HEK293T (cell line): ENCODE data around the gene GPHN.
"Not testable (repeated sequence)": the region's sequence is repeated elsewhere in the genome, so short reads cannot be mapped to it uniquely, and the experiment has no call there.

Experiments used
- CTCF ChIA-PET: fragments of 350-600 bp; formaldehyde crosslinking; extraction: SDS; loops from one replicate; lab custom pipeline; 2021; ENCODE audit warnings: antibody characterized with exemption, inconsistent platforms; lab: Yijun Ruan, JAX
- POLR2A ChIA-PET: fragments of 350-600 bp; formaldehyde crosslinking; extraction: SDS; loops from one replicate; lab custom pipeline; 2020; ENCODE audit warnings: antibody characterized with exemption, inconsistent platforms; lab: Yijun Ruan, JAX
- DNase-seq: peaks from one replicate; pipeline ENCODE4 v3.0.0; 2012; ENCODE audit warnings: mixed read lengths; ENCODE audit errors: extremely low spot score
- ARNT ChIP-seq: fragments of 450-650 bp; IDR thresholded peaks from 2 replicates; pipeline ENCODE4 v1.6.1; 2017; ENCODE audit warnings: mild to moderate bottlenecking
- BHLHE40 ChIP-seq: fragments of 450-650 bp; IDR thresholded peaks from 2 replicates; pipeline ENCODE4 v1.6.1; 2016; ENCODE audit warnings: mild to moderate bottlenecking, moderate library complexity, borderline replicate concordance
- CTBP1 ChIP-seq: fragments of 450-650 bp; IDR thresholded peaks from 2 replicates; pipeline ENCODE4 v1.6.1; 2016; ENCODE audit warnings: borderline replicate concordance
- ELF4 ChIP-seq: fragments of 450-650 bp; IDR thresholded peaks from 2 replicates; pipeline ENCODE4 v1.6.1; 2017; ENCODE audit warnings: antibody characterized with exemption
- FOXA1 ChIP-seq: fragments of 450-650 bp; IDR thresholded peaks from 2 replicates; pipeline ENCODE4 v1.6.1; 2016; ENCODE audit warnings: mild to moderate bottlenecking
- FOXK2 ChIP-seq: fragments of 450-650 bp; IDR thresholded peaks from 2 replicates; pipeline ENCODE4 v1.6.1; 2016; ENCODE audit warnings: mild to moderate bottlenecking
- FOXM1 ChIP-seq: fragments of 450-650 bp; IDR thresholded peaks from 2 replicates; pipeline ENCODE4 v1.6.1; 2017; ENCODE audit warnings: mild to moderate bottlenecking, borderline replicate concordance
- HDGF ChIP-seq: fragments of 450-650 bp; IDR thresholded peaks from 2 replicates; pipeline ENCODE4 v1.6.1; 2017; ENCODE audit warnings: antibody characterized with exemption, borderline replicate concordance
- L3MBTL2 ChIP-seq: fragments of 450-650 bp; conservative IDR thresholded peaks from 2 replicates; pipeline ENCODE4 v1.6.1; 2016; ENCODE audit warnings: mild to moderate bottlenecking
- LEF1 ChIP-seq: fragments of 450-650 bp; IDR thresholded peaks from 2 replicates; pipeline ENCODE4 v1.6.1; 2017; ENCODE audit warnings: mild to moderate bottlenecking, borderline replicate concordance
- NFRKB ChIP-seq: fragments of 450-650 bp; IDR thresholded peaks from 2 replicates; pipeline ENCODE4 v1.6.1; 2016; ENCODE audit warnings: mild to moderate bottlenecking, moderate library complexity
- SP1 ChIP-seq: fragments of 450-650 bp; IDR thresholded peaks from 2 replicates; pipeline ENCODE4 v1.6.1; 2017
- SUZ12 ChIP-seq: fragments of 450-650 bp; IDR thresholded peaks from 2 replicates; pipeline ENCODE4 v1.6.1; 2016; ENCODE audit warnings: mild to moderate bottlenecking
- TARDBP ChIP-seq: fragments of 450-650 bp; IDR thresholded peaks from 2 replicates; pipeline ENCODE4 v1.6.1; 2016
- ZNF384 ChIP-seq: fragments of 450-650 bp; IDR thresholded peaks from 2 replicates; pipeline ENCODE4 v1.6.1; 2016
- TF ChIP-seq, protein P1 (sequence below): fragments of 450-650 bp; IDR thresholded peaks from 2 replicates; pipeline ENCODE4 v1.6.1; 2016

The GPHN gene

DNA sequence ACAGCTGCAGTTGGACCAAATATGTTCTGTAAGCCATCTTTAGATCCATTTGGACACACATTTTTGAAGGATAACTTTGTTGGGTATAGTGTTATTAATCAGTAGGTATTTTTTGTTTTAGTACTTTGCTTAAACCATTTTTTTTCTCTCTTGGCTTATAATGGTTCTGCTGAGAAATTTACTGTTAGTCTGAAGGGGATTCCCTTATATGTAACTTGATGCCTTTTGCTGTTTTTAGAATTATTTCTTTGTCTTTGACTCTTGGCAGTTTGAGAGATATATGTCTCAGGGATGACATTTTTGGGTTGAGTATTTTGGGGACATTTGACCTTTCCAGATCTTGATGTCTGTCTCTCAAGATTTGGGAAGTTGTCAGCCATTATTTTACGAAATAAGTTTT lies 169.8 kb downstream of the GPHN start:
- DNase-seq = no peak
- CTCF ChIA-PET = no interaction called here
- POLR2A ChIA-PET = no interaction called here
- TF ChIP-seq L3MBTL2 (no peak), FOXK2 (no peak)
- TF ChIP-seq, protein P1, sequence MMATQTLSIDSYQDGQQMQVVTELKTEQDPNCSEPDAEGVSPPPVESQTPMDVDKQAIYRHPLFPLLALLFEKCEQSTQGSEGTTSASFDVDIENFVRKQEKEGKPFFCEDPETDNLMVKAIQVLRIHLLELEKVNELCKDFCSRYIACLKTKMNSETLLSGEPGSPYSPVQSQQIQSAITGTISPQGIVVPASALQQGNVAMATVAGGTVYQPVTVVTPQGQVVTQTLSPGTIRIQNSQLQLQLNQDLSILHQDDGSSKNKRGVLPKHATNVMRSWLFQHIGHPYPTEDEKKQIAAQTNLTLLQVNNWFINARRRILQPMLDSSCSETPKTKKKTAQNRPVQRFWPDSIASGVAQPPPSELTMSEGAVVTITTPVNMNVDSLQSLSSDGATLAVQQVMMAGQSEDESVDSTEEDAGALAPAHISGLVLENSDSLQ = no peak

DNA sequence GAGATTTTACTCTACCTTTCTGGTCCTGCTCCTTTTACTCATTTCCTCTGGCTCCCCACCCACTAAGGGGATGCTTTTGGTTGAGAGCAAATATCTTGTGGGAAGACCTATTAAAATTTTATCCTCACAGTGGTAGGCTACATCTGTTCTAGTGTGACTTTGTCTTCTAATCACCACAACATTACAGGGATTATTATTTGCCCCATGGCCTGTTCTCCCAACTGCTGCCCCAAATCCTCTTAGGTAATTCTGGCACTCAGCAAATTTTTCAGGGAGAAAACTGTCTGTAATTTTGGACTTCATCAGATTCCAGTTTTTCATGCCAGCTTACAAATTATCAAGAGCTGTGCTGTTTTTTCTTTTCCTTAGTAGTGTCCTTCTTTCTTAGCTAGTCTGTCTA lies 172.3 kb downstream of the GPHN start:
- no peak for DNase-seq
- no peak for TF ChIP-seq ARNT
- TF ChIP-seq L3MBTL2 = no peak
- no peak for TF ChIP-seq ZNF384
- TF ChIP-seq BHLHE40 = no peak
- no peak for TF ChIP-seq NFRKB
- no peak for TF ChIP-seq LEF1
- no peak for TF ChIP-seq TARDBP
- POLR2A ChIA-PET = no interaction called here
- CTCF ChIA-PET = interaction anchor here (0.6 kb wide), 1 partner anchor 53 kb away, joined by 3 read pairs; no protein-coding TSS in a partner anchor

DNA sequence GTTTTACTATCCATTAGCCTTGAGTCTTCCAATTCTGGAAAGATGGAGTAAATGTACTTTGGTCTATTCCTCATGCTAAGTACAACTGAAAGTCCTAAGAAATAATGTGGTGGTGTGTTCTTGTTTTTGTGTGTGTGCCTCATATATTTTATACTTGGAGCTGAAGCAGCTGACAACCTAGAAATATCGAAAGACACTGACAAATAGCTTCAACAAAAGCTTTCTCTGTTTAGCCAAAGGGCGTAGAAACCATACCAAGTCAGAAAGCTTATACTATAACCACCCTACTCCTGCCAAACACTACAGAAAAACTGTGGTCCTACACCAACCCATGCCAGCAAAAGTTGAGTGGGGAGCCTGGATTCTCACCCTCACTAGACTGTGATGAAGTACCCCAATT lies 188.4 kb downstream of the GPHN start:
- CTCF ChIA-PET = no interaction called here
- TF ChIP-seq SP1 (no peak), FOXK2 (no peak), FOXM1 (no peak), LEF1 (no peak)
- TF ChIP-seq, protein P1 = no peak
- no peak for DNase-seq
- POLR2A ChIA-PET = no interaction called here

DNA sequence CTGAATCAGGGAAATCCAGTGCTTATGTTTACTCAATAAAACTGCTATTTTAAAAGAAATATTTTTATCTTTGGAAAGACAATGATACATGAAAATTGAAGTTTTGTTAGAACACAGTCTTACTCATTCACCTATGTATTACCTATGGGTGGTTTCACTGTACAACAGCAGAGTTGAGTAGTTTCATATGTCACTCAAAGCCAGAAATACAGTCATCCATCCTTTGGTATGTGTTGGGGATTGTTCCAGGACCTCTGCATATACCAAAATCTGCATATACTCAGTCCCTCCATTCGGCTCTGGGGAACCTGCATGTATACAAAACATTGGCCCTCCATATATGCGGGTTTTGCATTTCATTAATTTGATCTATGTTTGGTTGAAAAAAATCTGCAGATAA lies 190.6 kb downstream of the GPHN start:
- POLR2A ChIA-PET = no interaction called here
- DNase-seq = no peak
- CTCF ChIA-PET = no interaction called here
- no peak for TF ChIP-seq FOXK2
- no peak for TF ChIP-seq ELF4
- TF ChIP-seq L3MBTL2 = no peak
- no peak for TF ChIP-seq ARNT
- no peak for TF ChIP-seq FOXA1
- no peak for TF ChIP-seq SP1
- TF ChIP-seq NFRKB = no peak
- TF ChIP-seq TARDBP = no peak

DNA sequence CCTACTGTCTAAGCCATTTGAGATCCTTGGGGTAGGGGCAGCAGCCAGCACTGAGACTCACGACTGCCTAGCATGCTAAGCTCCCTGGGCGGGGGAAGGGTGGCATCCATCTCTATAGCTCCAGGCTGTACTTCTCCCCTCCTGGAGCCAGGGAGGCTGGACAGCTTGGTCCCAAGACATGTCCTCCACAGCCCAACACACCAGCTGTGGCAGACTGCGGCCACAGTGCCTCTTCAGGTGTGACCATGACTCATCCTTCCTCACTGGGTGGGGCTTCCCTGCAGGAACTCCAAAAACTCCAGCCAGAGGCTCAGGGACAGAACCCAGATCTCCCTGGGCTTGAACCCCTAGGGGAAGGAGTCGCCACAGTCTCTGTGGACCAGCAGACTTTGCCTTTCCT lies 193.9 kb downstream of the GPHN start:
- CTCF ChIA-PET = no interaction called here
- no peak for TF ChIP-seq NFRKB
- no peak for TF ChIP-seq SP1
- DNase-seq = no peak
- POLR2A ChIA-PET = no interaction called here

DNA sequence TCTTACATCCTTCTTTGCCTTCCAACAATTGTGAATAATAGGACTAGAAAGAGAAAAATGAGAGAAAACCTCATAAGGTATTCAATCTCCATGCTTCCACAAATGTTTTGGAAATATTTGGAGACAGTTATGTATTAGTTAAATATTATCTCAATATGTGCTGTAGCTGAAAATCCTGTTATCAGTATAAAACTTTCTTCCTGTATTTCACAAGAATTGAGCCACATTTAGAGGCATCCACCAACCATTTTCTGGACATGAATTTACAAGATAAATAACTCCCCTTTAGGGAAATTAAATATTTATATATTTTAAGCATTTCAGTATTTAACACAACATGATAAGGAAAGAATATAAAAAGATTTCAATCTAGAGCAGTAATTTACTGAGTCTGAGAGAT lies 200.3 kb downstream of the GPHN start:
- DNase-seq = no peak
- ChIA-PET POLR2A (no interaction called here), CTCF (interaction anchor here (0.7 kb wide), 1 partner anchor 370 kb away, joined by 3 read pairs; no protein-coding TSS in a partner anchor)
- TF ChIP-seq FOXM1 = no peak
- no peak for TF ChIP-seq ZNF384
- no peak for TF ChIP-seq LEF1
- no peak for TF ChIP-seq SP1
- no peak for TF ChIP-seq HDGF
- no peak for TF ChIP-seq ARNT
- no peak for TF ChIP-seq NFRKB
- TF ChIP-seq SUZ12 = no peak
- no peak for TF ChIP-seq TARDBP
- no peak for TF ChIP-seq CTBP1

DNA sequence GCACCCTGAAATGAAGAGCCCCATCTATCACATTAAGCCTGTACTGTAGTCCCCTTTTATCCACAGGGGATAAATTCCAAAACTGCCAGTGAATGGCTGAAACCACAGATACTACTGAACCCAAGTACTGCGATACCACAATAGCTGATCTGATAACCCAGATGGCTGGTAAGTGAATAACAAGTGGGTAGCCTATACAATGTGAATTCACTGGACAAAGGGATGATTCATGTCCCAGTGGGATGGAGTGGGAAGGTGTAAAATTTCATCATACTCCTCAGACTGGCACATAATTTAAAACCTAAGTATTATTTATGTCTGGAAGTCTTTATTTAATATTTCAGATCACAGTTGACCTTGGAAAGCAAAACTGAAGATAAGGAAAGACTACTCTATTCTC lies 201.3 kb downstream of the GPHN start:
- POLR2A ChIA-PET = no interaction called here
- TF ChIP-seq L3MBTL2 (no peak), ARNT (no peak), HDGF (no peak)
- DNase-seq = no peak
- CTCF ChIA-PET = no interaction called here

DNA sequence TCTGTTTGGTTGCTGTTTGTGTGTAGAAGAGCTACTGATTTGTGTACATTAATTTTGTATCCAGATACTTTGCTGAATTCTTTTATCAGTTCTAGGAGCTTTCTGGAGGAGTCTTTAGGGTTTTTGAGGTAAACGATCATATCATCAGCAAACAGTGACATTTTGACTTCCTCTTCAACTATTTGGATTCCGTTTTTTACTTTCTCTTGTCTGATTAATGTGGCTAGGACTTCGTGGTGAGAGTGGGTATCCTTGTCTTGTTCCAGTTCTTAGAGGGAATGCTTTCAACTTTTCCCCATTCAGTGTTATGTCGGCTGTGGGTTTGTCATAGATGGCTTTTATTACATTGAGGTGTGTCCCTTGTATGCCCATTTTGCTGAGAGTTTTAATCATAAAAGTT lies 206.3 kb downstream of the GPHN start:
- DNase-seq, CTCF ChIA-PET, POLR2A ChIA-PET: not testable (repeated sequence)

DNA sequence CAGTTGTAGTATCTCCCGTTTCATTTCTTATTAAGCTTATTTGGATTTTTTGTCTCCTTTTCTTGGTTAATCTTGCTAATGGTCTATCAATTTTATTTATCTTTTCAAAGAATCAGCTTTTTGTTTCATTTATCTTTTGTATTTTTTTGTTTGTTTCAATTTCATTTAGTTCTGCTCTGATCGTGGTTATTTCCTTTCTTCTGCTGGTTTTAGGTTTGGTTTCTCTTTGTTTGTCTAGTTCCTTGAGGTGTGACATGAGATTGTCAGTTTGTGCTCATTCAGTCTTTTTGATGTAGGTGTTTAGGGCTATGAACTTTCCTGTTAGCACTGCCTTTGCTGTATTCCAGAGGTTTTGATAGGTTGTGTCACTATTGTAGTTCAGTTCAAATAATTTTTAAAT lies 207.4 kb downstream of the GPHN start:
- POLR2A ChIA-PET, DNase-seq, CTCF ChIA-PET: not testable (repeated sequence)
